Astrocyte (in vitro differentiated cells and primary cell): ENCODE results near the gene RAP1GAP.

Source experiments
- CTCF ChIP-seq: IDR thresholded peaks from 2 replicates; pipeline ENCODE4 v1.5.1; 2011; ENCODE audit warnings: low read depth, mild to moderate bottlenecking, inconsistent platforms, low read length, moderate library complexity; ENCODE audit not compliant: insufficient read depth
- EZH2 ChIP-seq: IDR thresholded peaks from 2 replicates; pipeline ENCODE4 v1.6.1; 2012; ENCODE audit warnings: mild to moderate bottlenecking, low read length, inconsistent platforms; ENCODE audit not compliant: insufficient read depth

- no peak for TF ChIP-seq CTCF
- no peak for TF ChIP-seq EZH2
Observed at GRCh38 chr1:21596628-21597027, 72.5 kb downstream of the RAP1GAP start.
